Activated CD4-positive, alpha-beta T cell treated with anti-CD3 and anti-CD28 coated beads, Interleukin-2, Interleukin-4, amounts not matched to agents 100 ng/mL and 50 ng/mL, durations not matched to agents 16 hours and 8 hours (primary cell): ENCODE data around the gene COA4.
"Not testable (repeated sequence)": the region's sequence is repeated elsewhere in the genome, so short reads cannot be mapped to it uniquely, and the experiment has no call there.

Source experiments
- DNase-seq: peaks from one replicate; pipeline ENCODE4 v3.0.0-alpha.2; 2020; ENCODE audit warnings: low spot score

The COA4 gene

GRCh38 chr11:73876424-73877310 is at the start of gene COA4, which contains the start of gene PAAF1:
TSS of gene COA4 (minus strand) at chr11:73876846. CDS start at chr11:73873378, 3,468 bp downstream.
TSS of gene PAAF1 (plus strand) at chr11:73876999. CDS start at chr11:73877022, 23 bp downstream.
- peak; percentile 97 for DNase-seq

DNA sequence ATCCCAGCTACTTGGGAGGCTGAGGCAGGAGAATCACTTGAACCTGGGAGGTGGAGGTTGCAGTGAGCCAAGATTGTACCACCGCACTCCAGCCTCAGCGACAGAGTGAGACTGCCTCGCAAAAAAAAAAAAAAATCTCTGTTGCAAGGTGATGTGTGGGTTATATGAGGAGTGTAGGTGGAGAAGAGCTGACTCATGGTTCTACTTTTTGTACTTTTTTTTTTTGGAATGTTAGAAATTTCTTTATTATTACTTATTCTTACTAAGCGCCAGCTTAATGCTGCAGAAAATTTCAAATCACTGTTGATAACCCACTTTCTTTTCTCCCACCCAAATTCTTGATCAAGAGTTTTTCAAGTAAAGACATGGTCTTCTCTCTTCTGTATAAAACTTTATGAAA is 44.5 kb upstream of the COA4 start:
- no peak for DNase-seq

DNA sequence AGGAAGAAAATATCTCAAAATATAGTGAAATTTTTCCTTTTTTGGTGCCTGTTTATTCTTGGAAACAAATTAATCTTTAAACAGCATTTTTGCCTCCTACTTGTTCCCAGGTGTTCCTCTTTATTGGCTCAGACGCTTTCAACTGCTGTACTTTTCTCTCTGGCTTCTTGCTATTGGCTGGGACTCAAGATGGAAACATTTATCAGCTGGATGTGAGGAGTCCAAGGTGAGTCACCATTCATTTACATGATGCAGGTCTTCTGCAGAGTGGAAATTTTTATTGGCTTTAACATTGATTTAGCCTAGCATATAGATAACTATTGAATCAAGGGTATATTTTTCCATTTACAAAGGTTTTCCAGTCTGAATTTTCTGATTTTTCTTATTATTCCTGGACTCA is 39.8 kb upstream of the COA4 start:
- no peak for DNase-seq

GRCh38 chr11:73914284-73914683 is 37.6 kb upstream of the COA4 start:
- DNase-seq: no peak

GRCh38 chr11:73913472-73913871 is 36.8 kb upstream of the COA4 start:
- no peak for DNase-seq

DNA sequence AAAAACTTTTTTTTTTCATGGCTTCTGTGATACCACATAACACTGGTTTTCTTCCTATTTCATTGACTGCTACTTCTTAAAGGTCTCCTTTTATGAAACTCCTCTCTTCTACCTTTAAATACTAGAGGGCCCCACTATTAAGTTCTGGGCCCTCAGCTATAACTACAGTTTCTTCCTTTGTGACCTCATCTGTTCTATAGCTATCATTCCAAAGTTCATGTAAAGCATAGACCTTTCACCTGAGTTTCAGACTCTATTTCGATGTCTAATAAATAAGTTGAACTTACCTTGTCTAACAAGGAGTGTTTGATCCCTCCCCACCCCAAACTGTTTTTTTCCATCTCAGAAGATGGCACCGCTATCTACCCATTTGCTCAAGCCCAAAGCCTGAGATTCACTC is 35.4 kb upstream of the COA4 start:
- DNase-seq: no peak

- DNase-seq: peak; percentile 23
These were observed 30.5 kb upstream of the COA4 start for GRCh38 chr11:73907191-73907590.

DNA sequence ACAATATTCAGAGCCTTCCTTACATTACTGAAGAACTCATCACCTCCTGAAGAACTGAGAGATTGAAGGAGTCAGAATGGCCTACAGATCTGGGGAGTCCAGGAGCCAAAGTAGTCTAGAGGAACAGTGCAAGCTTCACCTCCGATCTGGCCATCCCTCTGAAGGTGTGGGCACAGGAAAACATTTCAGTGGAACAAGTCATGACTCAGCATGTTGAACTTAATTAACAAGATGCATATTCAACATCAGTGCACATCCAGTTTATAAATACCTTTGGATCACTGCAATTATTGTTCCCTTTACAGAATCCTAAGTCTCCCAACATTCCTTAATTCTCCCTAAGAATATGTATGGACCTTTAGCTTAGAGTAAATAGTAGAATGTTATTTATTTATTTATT is 25.7 kb upstream of the COA4 start:
- no peak for DNase-seq

GRCh38 chr11:73894725-73895335 is 18.2 kb upstream of the COA4 start:
- no peak for DNase-seq

DNA sequence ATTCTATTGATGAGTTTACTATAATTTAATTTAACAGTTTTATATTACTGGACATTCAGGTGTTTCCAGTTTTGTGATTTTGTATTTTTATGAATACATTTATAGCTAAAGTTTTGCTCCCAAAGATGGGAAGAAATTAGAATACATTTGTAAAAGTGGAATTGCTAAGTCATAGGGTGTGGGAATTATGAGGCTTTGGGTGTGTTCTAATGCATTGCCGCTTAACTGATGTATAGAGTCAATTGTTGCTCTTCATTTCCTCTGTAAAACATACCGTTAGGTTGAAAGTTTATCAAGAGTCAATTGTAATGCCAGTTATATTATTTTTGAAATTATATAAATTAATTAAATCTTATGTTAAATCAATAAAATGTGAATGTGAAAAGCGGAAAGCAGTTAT is 16.4 kb upstream of the COA4 start:
- no peak for DNase-seq

GRCh38 chr11:73889536-73889935 is 12.9 kb upstream of the COA4 start:
- no peak for DNase-seq

DNA sequence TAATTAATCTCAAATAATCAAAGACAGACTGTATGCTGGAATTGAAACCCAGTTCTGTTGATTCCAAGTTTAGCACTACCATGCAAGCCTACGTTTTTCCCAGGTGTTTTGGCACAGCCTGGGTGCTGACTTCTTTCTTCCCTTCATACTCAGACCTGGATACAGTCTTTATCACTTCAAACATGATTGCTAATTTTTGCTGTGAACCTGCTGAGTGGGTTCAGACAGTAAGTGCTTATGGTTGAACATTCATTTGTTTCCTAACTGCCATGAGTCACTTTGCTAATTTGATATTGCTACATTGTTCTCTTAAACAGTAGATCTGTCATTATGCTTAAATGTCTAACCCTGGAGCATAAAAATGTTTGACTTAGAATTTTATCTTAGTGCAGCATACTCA is 12.4 kb upstream of the COA4 start:
- peak; percentile 25 for DNase-seq

GRCh38 chr11:73888244-73888643 is 11.6 kb upstream of the COA4 start:
- DNase-seq: no peak

- no peak for DNase-seq
These were observed 7.2 kb upstream of the COA4 start for GRCh38 chr11:73883856-73884255.

DNA sequence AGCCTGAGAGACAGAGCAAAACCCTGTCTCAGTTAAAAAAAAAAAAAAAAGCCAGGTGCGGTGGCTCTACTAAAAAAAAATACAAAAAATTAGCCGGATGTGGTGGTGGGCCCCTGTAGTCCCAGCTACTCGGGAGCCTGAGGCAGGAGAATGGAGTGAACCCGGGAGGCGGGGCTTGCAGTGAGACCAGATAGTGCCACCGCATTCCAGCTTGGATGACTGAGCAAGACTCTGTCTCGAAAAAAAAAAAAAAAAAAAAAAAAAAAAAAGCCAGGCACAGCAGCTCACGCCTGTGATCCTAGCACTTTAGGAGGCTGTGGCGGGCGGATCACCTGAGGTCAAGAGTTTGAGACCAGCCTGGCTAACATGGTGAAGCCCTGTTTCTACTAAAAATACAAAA is 3.8 kb upstream of the COA4 start:
- not testable (repeated sequence) for DNase-seq

GRCh38 chr11:73878771-73879170 is 2.1 kb upstream of the COA4 start:
- no peak for DNase-seq

GRCh38 chr11:73875840-73876239 is 806 bp downstream of the COA4 start:
- no peak for DNase-seq

DNA sequence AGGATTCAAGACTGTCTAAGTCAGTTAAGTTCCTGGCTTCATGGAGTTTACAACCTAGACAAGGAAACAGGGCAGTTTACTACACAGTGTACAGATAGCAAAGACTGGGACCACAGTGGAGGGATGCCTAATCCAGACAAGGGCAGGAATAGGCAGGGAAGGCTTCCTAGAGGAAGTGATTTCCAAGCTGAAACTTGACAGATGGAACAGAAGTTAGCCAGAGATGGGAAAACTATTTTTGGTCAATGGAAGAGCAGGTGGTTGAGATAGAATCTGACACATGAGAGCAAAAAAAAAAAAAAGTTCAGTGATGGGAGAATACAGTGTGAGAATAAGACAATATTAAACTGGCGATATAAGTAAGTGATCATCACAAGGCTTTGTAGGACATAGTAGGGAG is 1.3 kb downstream of the COA4 start:
- no peak for DNase-seq

DNA sequence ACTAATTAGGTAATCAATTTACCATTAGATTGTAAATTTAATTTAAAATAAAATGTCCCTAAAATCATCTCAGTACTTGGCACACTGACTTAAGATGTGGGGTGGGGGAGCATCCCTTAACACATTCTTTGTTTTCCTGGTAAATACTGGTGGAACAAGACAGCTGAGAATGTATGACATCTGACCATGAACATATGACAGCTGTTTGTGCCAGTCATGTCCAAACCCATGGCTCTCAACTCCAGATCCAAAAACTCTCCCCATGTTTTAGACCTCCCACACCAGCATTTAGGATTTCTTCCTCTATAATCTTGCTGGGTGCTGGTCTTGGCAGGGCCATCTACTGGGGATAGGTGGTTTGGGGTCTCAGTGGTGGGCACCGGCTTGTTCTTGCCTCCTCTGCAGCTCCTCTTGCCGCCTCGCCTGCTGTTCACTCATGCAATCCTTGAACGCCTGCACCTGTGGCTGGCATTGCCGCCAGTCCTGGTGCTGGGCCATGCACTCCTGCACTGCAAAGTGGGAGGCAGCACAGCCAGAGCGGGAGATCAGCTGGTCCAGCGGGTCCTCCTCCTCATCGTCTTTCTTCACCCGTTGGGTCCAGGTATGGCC is 3.8 kb downstream of the COA4 start:
- no peak for DNase-seq

- no peak for DNase-seq
These were observed 6.4 kb downstream of the COA4 start for GRCh38 chr11:73870261-73870660.

GRCh38 chr11:73869332-73869949 is 7.2 kb downstream of the COA4 start:
- DNase-seq: no peak

GRCh38 chr11:73866586-73866996 is 10.1 kb downstream of the COA4 start:
- DNase-seq: no peak
